ENCODE results near the gene CPS1.
A peak's percentile ranks its signal among the peaks of the same experiment; 100 is the strongest.

The CPS1 gene

GRCh38 chr2:210556329-210556980 is at the start of gene CPS1:
Gene CPS1 (plus strand): TSS chr2:210556599. CDS start chr2:210556734, 135 bp downstream.
- no peak for DNase-seq

- no peak for DNase-seq
Measured at GRCh38 chr2:210515911-210516310, 40.5 kb upstream of the CPS1 start.

DNA sequence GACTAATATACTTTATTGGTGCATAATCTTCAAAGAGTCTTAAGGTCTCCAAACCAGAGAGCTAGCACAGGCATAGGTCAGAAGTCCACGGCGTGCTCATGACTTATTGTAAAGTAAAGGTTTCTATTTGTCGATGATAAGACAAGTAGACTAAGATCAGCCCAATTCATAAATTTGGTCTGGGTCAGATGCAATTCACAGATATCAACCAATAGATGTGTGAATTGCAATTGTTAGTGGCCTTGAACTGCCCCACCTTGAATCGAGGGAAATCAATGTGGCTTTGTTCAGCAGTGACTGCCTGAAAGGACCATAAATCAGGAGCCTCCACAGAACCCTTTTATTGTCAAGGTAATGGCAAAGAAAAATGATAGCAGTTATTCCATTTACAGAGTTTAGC is 39.1 kb upstream of the CPS1 start:
- DNase-seq = no peak

DNA sequence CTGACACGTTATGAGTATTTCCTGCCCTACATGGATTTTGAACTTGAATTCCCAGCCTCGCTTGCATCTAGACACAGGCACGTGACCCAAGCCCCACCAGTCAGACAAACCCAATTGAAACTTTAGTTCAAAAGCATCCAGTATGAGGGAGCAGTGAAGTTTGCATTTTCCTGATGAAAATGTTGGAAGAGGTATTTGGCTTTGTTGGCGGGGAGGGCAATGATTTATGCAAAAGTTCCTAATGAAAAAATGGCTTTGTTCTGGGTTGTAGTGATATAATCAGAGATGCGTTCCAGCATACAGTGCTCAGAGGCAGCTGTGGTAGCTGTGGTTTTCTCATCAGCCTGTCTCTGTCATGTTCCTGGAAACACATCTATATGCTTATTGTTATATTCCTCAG is 36.8 kb upstream of the CPS1 start:
- DNase-seq = no peak

DNA sequence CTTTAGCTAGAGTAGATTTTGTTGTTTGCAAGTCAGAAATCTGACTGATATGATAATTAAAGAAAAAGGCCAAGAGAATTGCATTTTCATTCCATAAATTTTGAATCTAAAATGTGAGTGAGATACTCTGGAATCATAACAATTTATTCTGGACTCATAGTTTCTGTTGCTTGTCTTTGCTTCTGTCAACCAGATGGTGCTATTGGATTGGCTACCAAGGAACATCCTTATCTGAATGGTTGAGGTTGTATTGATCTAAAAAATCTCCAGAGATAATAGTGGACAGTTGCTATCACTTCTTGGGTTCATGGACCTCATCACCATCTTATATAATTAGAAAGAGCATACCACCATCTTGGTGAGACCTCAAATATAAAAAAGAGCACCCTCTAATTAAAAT is 34.0 kb upstream of the CPS1 start:
- no peak for DNase-seq

GRCh38 chr2:210523650-210524289 is 32.6 kb upstream of the CPS1 start:
- no peak for DNase-seq

DNA sequence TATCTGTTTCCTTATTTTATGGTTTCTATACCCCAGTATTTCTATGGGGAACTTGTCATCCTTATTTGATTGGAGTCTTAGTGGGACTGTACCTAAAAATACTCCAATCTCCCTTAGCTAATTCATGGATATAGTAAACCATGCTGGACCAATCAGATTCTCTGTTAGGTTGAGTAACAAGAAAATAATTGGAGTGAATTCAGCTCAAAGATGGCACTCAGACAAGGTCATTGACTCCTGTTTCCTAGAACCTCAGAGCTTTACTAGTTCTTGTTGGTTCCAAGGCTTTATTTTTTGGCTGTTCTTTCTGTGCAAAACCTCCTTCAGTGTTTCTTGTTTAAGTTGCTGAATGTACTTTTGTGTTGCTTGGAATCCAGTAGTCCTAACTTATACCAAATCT is 31.9 kb upstream of the CPS1 start:
- DNase-seq = no peak

- no peak for DNase-seq
Measured at GRCh38 chr2:210527286-210527685, 29.1 kb upstream of the CPS1 start.

DNA sequence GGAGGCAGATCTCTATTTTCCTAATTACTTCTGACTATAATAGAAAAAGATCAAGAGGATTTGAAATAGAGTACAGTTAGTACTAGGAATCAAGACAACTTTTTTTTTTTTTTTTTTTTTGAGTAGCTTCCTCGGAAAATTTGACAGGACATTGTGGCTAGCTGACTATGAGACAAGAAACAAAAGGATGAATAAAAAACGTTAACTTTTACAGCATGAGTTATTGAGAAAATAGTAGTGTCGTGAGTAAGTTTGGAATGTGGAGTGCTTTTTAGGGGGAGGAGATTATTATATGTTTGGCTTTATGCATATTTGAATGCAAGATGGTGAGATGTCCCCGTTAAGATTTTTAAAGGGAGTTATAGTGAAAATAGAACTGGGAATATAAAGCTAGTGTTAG is 27.7 kb upstream of the CPS1 start:
- DNase-seq = no peak

GRCh38 chr2:210531050-210531449 is 25.3 kb upstream of the CPS1 start:
- no peak for DNase-seq

GRCh38 chr2:210531482-210531881 is 24.9 kb upstream of the CPS1 start:
- no peak for DNase-seq

- no peak for DNase-seq
Measured at GRCh38 chr2:210533389-210533788, 23.0 kb upstream of the CPS1 start.

- no peak for DNase-seq
Measured at GRCh38 chr2:210534879-210535278, 21.5 kb upstream of the CPS1 start.

GRCh38 chr2:210536973-210537650 is 19.3 kb upstream of the CPS1 start:
- DNase-seq = no peak

- no peak for DNase-seq
Measured at GRCh38 chr2:210539035-210539434, 17.4 kb upstream of the CPS1 start.

DNA sequence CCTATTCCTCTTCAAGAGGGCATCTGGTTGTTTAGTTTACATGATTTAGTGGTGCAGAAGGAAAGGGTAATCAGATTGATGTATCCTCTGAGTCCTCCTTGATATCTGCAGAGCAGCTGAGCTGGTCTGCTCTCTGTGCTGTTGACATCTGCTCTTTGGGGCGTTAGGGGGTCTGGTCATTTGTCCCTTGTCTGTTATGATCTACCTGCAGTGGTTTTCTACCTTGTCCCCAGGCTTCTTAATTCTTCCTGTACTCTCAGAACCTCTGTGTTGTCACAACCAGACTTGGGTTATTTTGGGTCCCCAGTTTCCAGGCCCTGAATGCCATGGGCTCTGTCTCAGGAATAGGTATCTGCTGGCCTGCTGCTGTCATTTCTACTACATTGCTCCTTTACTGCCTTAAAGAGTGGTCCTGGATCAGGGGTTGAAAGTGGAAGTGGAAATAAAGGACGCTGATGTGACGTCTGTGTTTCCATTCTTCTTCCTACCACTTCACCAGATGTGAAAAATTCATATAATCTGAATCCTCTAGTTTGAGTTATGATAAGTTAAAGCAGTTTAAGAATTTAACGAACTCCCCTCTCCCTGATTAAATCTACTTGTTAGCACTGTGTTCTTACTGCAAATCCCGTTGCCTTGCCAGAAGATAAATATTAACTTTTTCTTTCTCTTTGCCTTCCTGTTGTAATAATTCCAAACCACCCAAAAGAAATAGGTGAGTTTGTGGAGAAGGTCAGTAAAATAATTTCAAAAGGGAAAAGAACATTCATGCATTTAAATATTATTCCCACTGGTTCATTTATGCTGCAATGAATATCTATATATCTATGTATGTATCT is 16.6 kb upstream of the CPS1 start:
- DNase-seq = no peak

DNA sequence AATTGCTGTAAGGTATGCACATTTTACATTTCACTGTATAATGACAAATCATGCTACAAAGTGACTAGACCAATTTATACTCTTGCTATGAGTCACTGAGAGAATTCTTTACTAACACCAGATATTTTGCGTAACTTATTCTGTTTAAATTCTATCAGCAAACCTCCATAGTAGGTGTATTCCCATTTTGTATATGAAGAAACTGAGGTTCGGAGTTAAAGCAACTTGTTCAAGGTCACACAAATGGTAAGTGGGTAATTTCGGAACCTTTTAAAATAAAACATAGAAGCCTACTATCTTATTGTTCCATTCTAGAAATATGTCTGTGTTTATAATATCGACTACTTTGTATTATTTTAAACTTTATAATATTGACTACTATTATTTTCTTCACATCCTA is 15.9 kb upstream of the CPS1 start:
- no peak for DNase-seq

DNA sequence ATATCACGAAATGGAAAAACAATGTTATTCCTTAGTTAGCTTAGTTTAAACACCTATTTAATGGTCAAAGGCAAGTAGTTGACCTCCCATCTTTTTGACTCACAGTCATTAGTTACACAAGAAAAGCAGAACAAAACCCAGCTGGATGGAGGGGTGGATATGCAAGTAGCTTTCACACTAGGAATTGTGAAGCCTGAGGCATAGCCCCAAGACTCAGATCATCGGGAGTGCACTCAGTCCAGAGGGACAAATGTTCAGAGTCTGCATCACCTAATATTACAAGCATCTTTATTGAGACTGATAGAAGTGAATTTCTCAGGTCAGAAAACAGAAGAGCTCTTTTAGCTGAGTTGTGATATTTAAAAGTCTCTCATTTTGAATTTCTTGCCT is 15.5 kb upstream of the CPS1 start:
- DNase-seq = no peak

DNA sequence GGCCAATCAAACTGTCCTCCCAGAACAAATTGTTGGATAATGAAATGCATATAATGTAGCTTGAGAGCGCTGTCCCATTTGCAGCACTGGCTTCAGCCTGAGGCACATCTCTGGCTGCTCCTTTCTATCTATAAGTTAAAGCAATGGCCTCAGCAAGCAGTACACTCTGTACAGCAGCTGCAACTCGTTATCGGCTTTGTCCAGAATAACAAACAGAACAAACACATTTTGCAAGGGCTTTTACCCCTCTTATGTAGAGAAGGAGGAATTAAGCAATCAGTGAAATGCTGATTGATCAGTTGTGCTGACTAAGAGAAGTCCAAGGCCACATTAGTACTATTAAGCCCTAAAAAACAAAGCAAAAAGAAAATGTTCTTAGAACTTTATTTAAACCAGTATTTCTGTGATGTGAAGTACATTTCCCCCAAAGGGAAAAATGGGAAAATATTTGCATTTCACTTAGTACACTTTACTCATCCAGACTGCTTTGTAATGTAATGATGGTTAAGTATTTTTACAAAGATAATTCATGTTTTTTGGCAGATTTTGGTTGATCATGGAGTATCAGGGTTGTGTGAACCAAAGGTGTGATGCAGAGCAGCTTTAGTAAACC is 15.0 kb upstream of the CPS1 start:
- peak; percentile 2 for DNase-seq

GRCh38 chr2:210544007-210544590 is 12.3 kb upstream of the CPS1 start:
- no peak for DNase-seq

DNA sequence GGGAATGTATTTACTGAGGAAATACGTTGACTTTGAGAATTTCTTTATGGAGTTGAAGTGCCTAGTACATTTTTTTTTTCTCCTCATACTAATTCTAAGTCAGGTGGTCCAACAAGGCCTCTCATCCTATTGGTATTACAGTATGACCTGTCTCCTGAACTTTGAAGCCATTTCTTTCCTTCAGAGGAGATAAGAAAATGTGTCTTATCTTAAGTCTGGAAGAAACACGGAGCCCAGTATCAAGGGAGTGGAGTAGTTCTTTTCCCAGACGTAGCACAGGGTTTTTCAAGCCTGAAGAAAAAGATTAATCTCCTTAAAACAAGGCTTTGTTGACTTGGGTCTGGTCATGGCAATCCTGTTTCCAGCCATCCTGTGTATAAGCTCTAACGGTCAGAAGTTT is 11.6 kb upstream of the CPS1 start:
- no peak for DNase-seq

- DNase-seq = no peak
Measured at GRCh38 chr2:210546424-210547208, 9.8 kb upstream of the CPS1 start.
